ENCODE measurements around the gene ZBTB46.

The ZBTB46 gene

GRCh38 chr20:63787749-63788148 lies 43.3 kb downstream of the ZBTB46 start:
- no peak for TF ChIP-seq CTCF (IDR thresholded peaks at IDR 0.05; ENCODE audit: insufficient read depth, low read length, poor library complexity, severe bottlenecking)
- TF ChIP-seq EZH2phosphoT487 (conservative IDR thresholded peaks at IDR 0.05; ENCODE audit: low read length) = no peak
- H3K27ac ChIP-seq (ENCODE audit: low read depth, low read length) = no peak overlapping the region
- H3K27me3 ChIP-seq (ENCODE audit: low read length) = no peaks in the 10 kb centered on the region
- no peaks in the 10 kb centered on the region for H4K20me1 ChIP-seq (ENCODE audit: low read depth, low read length)
- H3K9me2 ChIP-seq (replicated peaks; ENCODE audit: insufficient read depth, low read length) = no peaks in the 10 kb centered on the region
- no peak overlapping the region for H3K4me2 ChIP-seq (ENCODE audit: low read depth, low read length, poor library complexity, severe bottlenecking)
- no peaks in the 10 kb centered on the region for H3F3A ChIP-seq (ENCODE audit: insufficient read depth)
- no peaks in the 10 kb centered on the region for H3K36me3 ChIP-seq (ENCODE audit: low read length)
- no peak overlapping the region for H2AFZ ChIP-seq (ENCODE audit: low read depth, low read length, severe bottlenecking)
- H3K4me3 ChIP-seq (ENCODE audit: insufficient read depth, low read length, poor library complexity, severe bottlenecking) = no peak overlapping the region
- H3K79me2 ChIP-seq (ENCODE audit: insufficient read depth, low read length) = no peaks in the 10 kb centered on the region
- no peak overlapping the region for H3K9ac ChIP-seq (ENCODE audit: low read length)
- H3K9me3 ChIP-seq (ENCODE audit: insufficient read depth, low read length) = no peaks in the 10 kb centered on the region

GRCh38 chr20:63787302-63787701 lies 43.8 kb downstream of the ZBTB46 start:
- Histone ChIP-seq H3K4me2 (ENCODE audit: low read depth, low read length, poor library complexity, severe bottlenecking) (no peak overlapping the region), H3K9me2 (replicated peaks; ENCODE audit: insufficient read depth, low read length) (no peaks in the 10 kb centered on the region), H3K36me3 (ENCODE audit: low read length) (no peaks in the 10 kb centered on the region), H3K9me3 (ENCODE audit: insufficient read depth, low read length) (no peaks in the 10 kb centered on the region), H3K27ac (ENCODE audit: low read depth, low read length) (no peak overlapping the region), H3K27me3 (ENCODE audit: low read length) (no peaks in the 10 kb centered on the region), H3K4me3 (ENCODE audit: insufficient read depth, low read length, poor library complexity, severe bottlenecking) (no peak overlapping the region), H3F3A (ENCODE audit: insufficient read depth) (0 out of 2 replicates have a peak, but pooled peaks cover under 1% of the 10 kb centered on the region), H4K20me1 (ENCODE audit: low read depth, low read length) (no peaks in the 10 kb centered on the region), H3K9ac (ENCODE audit: low read length) (no peak overlapping the region), H3K79me2 (ENCODE audit: insufficient read depth, low read length) (no peaks in the 10 kb centered on the region), H2AFZ (ENCODE audit: low read depth, low read length, severe bottlenecking) (no peak overlapping the region)
- no peak for TF ChIP-seq EZH2phosphoT487 (conservative IDR thresholded peaks at IDR 0.05; ENCODE audit: low read length)
- no peak for TF ChIP-seq CTCF (IDR thresholded peaks at IDR 0.05; ENCODE audit: insufficient read depth, low read length, poor library complexity, severe bottlenecking)

- Histone ChIP-seq H3K4me2 (ENCODE audit: low read depth, low read length, poor library complexity, severe bottlenecking) (no peak overlapping the region), H4K20me1 (ENCODE audit: low read depth, low read length) (no peaks in the 10 kb centered on the region), H2AFZ (ENCODE audit: low read depth, low read length, severe bottlenecking) (no peak overlapping the region), H3K9ac (ENCODE audit: low read length) (no peak overlapping the region), H3K27ac (ENCODE audit: low read depth, low read length) (no peak overlapping the region), H3K9me2 (replicated peaks; ENCODE audit: insufficient read depth, low read length) (no peaks in the 10 kb centered on the region), H3K27me3 (ENCODE audit: low read length) (no peaks in the 10 kb centered on the region), H3K79me2 (ENCODE audit: insufficient read depth, low read length) (no peaks in the 10 kb centered on the region), H3K9me3 (ENCODE audit: insufficient read depth, low read length) (no peaks in the 10 kb centered on the region), H3K4me3 (ENCODE audit: insufficient read depth, low read length, poor library complexity, severe bottlenecking) (no peak overlapping the region), H3F3A (ENCODE audit: insufficient read depth) (peaks cover 5% of the 10 kb centered on the region; the same call in 1 of the 2 replicates), H3K36me3 (ENCODE audit: low read length) (no peaks in the 10 kb centered on the region)
- TF ChIP-seq EZH2phosphoT487 (conservative IDR thresholded peaks at IDR 0.05; ENCODE audit: low read length) = no peak
- no peak for TF ChIP-seq CTCF (IDR thresholded peaks at IDR 0.05; ENCODE audit: insufficient read depth, low read length, poor library complexity, severe bottlenecking)
Observed at GRCh38 chr20:63785691-63786131, 45.4 kb downstream of the ZBTB46 start.

Data from SU-DHL-6 (cell line).